ENCODE measurements around the gene ZNF598. TPM values are rescaled to one million over a fixed set of nuclear protein-coding genes. Genes with fewer than 3 reads are reported as not detected.

Gene ZNF598
- total and polyA plus RNA-seq, 2 of the 13 experiments (the other 11 are each of a cell fraction or from before 2014, with no cell fraction given), result 13.5 to 14.2 TPM

- TF ChIP-seq PCBP1 (IDR thresholded peaks at IDR 0.05; ENCODE audit: borderline replicate concordance, low read depth, low read length) (peak; percentile 21; the same call in 1 of the 2 replicates), MYPOP (CRISPR knock-in tag; IDR thresholded peaks at IDR 0.05) (0 out of 2 replicates have a peak, but pooled peaks have one; percentile 29), SAFB2 (CRISPR knock-in tag; IDR thresholded peaks at IDR 0.05; ENCODE audit: borderline replicate concordance, low read depth) (no peak), NFKBIZ (CRISPR knock-in tag; IDR thresholded peaks at IDR 0.05) (no peak), ZNF660 (CRISPR knock-in tag; IDR thresholded peaks at IDR 0.05; ENCODE audit: borderline replicate concordance, low read depth) (no peak), SIN3A (IDR thresholded peaks at IDR 0.05; ENCODE audit: borderline replicate concordance, low read depth, low read length) (peak; percentile 47; the same call in 1 of the 2 replicates), CEBPG (CRISPR knock-in tag; IDR thresholded peaks at IDR 0.05) (peak; percentile 72), HNF4G (IDR thresholded peaks at IDR 0.05; ENCODE audit: borderline replicate concordance, low read depth, low read length) (no peak), HNF4G (CRISPR knock-in tag; IDR thresholded peaks at IDR 0.05; ENCODE audit: borderline replicate concordance, low read depth) (no peak), ZNF577 (CRISPR knock-in tag; IDR thresholded peaks at IDR 0.05; ENCODE audit: borderline replicate concordance, low read depth) (no peak), ZNF235 (CRISPR knock-in tag; IDR thresholded peaks at IDR 0.05; ENCODE audit: borderline replicate concordance) (0 out of 2 replicates have a peak, but pooled peaks have one; percentile 70), PAWR (CRISPR knock-in tag; IDR thresholded peaks at IDR 0.05; ENCODE audit: borderline replicate concordance) (0 out of 2 replicates have a peak, but pooled peaks have one; percentile 17), ZNF530 (CRISPR knock-in tag; IDR thresholded peaks at IDR 0.05; ENCODE audit: low read depth) (no peak), SOX13 (IDR thresholded peaks at IDR 0.05) (no peak), SOX13 (CRISPR knock-in tag; conservative IDR thresholded peaks at IDR 0.05 in 1 of 2, IDR thresholded peaks at IDR 0.05 in 1 of 2) (no peak; a peak in 1 of 4 replicates), TIGD3 (CRISPR knock-in tag; IDR thresholded peaks at IDR 0.05; ENCODE audit: borderline replicate concordance) (no peak), KLF11 (CRISPR knock-in tag; IDR thresholded peaks at IDR 0.05) (no peak), SALL2 (CRISPR knock-in tag; IDR thresholded peaks at IDR 0.05) (peak; percentile 53), NFIC (IDR thresholded peaks at IDR 0.05; ENCODE audit: low read length) (no peak)
- TF ChIP-seq, protein P1, sequence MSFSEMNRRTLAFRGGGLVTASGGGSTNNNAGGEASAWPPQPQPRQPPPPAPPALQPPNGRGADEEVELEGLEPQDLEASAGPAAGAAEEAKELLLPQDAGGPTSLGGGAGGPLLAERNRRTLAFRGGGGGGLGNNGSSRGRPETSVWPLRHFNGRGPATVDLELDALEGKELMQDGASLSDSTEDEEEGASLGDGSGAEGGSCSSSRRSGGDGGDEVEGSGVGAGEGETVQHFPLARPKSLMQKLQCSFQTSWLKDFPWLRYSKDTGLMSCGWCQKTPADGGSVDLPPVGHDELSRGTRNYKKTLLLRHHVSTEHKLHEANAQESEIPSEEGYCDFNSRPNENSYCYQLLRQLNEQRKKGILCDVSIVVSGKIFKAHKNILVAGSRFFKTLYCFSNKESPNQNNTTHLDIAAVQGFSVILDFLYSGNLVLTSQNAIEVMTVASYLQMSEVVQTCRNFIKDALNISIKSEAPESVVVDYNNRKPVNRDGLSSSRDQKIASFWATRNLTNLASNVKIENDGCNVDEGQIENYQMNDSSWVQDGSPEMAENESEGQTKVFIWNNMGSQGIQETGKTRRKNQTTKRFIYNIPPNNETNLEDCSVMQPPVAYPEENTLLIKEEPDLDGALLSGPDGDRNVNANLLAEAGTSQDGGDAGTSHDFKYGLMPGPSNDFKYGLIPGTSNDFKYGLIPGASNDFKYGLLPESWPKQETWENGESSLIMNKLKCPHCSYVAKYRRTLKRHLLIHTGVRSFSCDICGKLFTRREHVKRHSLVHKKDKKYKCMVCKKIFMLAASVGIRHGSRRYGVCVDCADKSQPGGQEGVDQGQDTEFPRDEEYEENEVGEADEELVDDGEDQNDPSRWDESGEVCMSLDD (CRISPR knock-in tag; IDR thresholded peaks at IDR 0.05; ENCODE audit: borderline replicate concordance), result no peak
These were observed 37.9 kb upstream of the ZNF598 start, which contains the start of the genes NTHL1 and TSC2 (continued) for GRCh38 chr16:2047330-2048115.

Data from HepG2 (cell line).